Measurements from ENCODE around the gene ADORA1. TPM values are rescaled to one million over a fixed set of nuclear protein-coding genes. Genes with fewer than 3 reads are reported as not detected.

The ADORA1 gene
- total RNA-seq, 2 experiments from 2014 or later: not detected

DNA sequence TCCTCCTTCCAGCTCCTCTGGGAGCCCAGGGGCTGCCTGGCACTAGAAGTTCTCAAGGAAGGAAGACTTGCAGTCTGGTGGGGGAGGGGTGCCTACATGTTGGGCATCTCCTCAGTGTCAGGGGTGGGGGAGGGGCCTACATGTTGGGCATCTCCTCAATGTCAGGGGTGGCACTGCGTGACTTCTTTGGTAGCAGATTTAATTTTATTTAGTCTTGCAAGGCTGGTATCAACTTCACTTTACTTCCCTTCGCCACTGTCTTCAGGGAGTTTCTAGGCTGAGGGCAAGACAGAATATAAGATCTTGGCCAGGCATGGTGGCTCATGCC lies 18.5 kb downstream of the ADORA1 start:
- Histone ChIP-seq H3K27ac (ENCODE audit: low read depth, low read length, poor library complexity, severe bottlenecking) (no peak overlapping the region), H3K9me2 (ENCODE audit: insufficient read depth, low read length) (no peaks in the 10 kb centered on the region), H3K4me3 (ENCODE audit: low read depth, low read length, poor library complexity, severe bottlenecking) (no peak overlapping the region), H3K79me2 (ENCODE audit: insufficient read depth, low read depth, low read length) (no peaks in the 10 kb centered on the region), H3K36me3 (ENCODE audit: insufficient read depth, low read length) (no peaks in the 10 kb centered on the region), H4K20me1 (ENCODE audit: insufficient read depth, low read length) (no peaks in the 10 kb centered on the region), H2AFZ (ENCODE audit: low read length) (no peak overlapping the region), H3K9me3 (ENCODE audit: low read length) (no peaks in the 10 kb centered on the region), H3K4me2 (ENCODE audit: low read length) (no peak overlapping the region), H3K4me1 (ENCODE audit: insufficient read depth, low read length, poor library complexity, severe bottlenecking) (no peaks in the 10 kb centered on the region)
- CTCF ChIA-PET (ENCODE audit: unreplicated experiment): no interaction called here
- intact Hi-C loops (cut with micrococcal nuclease; ENCODE audit: unreplicated experiment): no loop called here
- POLR2A ChIA-PET: interaction anchor here (0.7 kb wide), 1 partner anchor 547 kb away, joined by 3 read pairs; no protein-coding TSS in a partner anchor
- BruUV-seq (replicated peaks): no TSS peak
- no peak for DNase-seq (ENCODE audit: low spot score)
- no peak for TF ChIP-seq EZH2phosphoT487 (IDR thresholded peaks at IDR 0.05; ENCODE audit: borderline replicate concordance, low read depth, low read length)
- TF ChIP-seq, protein P1, sequence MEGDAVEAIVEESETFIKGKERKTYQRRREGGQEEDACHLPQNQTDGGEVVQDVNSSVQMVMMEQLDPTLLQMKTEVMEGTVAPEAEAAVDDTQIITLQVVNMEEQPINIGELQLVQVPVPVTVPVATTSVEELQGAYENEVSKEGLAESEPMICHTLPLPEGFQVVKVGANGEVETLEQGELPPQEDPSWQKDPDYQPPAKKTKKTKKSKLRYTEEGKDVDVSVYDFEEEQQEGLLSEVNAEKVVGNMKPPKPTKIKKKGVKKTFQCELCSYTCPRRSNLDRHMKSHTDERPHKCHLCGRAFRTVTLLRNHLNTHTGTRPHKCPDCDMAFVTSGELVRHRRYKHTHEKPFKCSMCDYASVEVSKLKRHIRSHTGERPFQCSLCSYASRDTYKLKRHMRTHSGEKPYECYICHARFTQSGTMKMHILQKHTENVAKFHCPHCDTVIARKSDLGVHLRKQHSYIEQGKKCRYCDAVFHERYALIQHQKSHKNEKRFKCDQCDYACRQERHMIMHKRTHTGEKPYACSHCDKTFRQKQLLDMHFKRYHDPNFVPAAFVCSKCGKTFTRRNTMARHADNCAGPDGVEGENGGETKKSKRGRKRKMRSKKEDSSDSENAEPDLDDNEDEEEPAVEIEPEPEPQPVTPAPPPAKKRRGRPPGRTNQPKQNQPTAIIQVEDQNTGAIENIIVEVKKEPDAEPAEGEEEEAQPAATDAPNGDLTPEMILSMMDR (conservative IDR thresholded peaks at IDR 0.05; ENCODE audit: low read length): no peak

DNA sequence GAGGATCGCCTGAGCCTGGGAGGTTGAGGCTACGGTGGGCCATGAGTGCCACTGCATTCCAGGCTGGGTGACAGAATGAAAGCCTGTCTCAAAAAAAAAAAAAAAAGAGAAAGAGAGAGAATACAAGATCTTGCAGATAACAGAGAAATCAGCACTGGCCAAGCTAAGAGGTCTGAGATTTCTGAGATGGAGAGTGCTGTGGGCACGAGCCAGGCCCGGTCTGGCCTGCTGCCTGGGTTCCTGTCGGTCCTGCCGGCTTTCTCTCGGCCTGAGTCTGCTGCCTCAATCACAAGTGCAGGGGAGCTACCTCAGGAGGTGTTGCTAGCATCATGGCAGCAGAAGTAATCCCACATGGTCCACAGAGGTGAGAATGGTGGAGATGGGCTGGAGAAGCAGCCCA lies 19.0 kb downstream of the ADORA1 start:
- no peaks in the 10 kb centered on the region for H3K4me1 ChIP-seq (ENCODE audit: insufficient read depth, low read length, poor library complexity, severe bottlenecking)
- H2AFZ ChIP-seq (ENCODE audit: low read length): no peak overlapping the region
- H3K79me2 ChIP-seq (ENCODE audit: insufficient read depth, low read depth, low read length): no peaks in the 10 kb centered on the region
- CTCF ChIA-PET (ENCODE audit: unreplicated experiment): no interaction called here
- no TSS peak for BruUV-seq (replicated peaks)
- H4K20me1 ChIP-seq (ENCODE audit: insufficient read depth, low read length): no peaks in the 10 kb centered on the region
- H3K4me3 ChIP-seq (ENCODE audit: low read depth, low read length, poor library complexity, severe bottlenecking): no peak overlapping the region
- H3K9me3 ChIP-seq (ENCODE audit: low read length): no peaks in the 10 kb centered on the region
- intact Hi-C loops (cut with micrococcal nuclease; ENCODE audit: unreplicated experiment): no loop called here
- no peaks in the 10 kb centered on the region for H3K9me2 ChIP-seq (ENCODE audit: insufficient read depth, low read length)
- no peak overlapping the region for H3K4me2 ChIP-seq (ENCODE audit: low read length)
- DNase-seq (ENCODE audit: low spot score): no peak
- H3K27ac ChIP-seq (ENCODE audit: low read depth, low read length, poor library complexity, severe bottlenecking): no peak overlapping the region
- TF ChIP-seq EZH2phosphoT487 (IDR thresholded peaks at IDR 0.05; ENCODE audit: borderline replicate concordance, low read depth, low read length): no peak
- TF ChIP-seq, protein P1 (conservative IDR thresholded peaks at IDR 0.05; ENCODE audit: low read length): no peak
- no peaks in the 10 kb centered on the region for H3K36me3 ChIP-seq (ENCODE audit: insufficient read depth, low read length)
- POLR2A ChIA-PET: no interaction called here

DNA sequence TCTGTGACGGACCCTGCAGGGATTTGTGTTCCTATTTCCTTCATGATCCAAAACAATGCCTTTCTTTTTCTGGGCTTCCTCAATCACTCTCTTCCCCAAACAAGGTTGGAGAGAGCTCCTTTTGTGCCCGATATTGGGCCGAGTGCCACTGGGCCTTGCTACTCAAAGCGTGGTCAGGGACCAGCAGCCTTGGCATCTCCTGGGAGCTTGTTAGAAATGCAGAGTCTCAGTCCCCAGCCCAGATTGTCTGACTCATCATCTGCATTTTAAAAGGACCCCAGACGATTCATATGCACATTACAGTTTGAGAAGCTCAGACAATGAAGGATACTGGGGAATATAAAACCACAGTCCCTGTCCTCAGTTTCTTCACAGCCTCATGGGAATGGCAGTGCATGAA lies 19.9 kb downstream of the ADORA1 start:
- Histone ChIP-seq H3K4me2 (ENCODE audit: low read length) (no peak overlapping the region), H3K9me3 (ENCODE audit: low read length) (no peaks in the 10 kb centered on the region), H2AFZ (ENCODE audit: low read length) (no peak overlapping the region), H3K36me3 (ENCODE audit: insufficient read depth, low read length) (no peaks in the 10 kb centered on the region), H3K4me1 (ENCODE audit: insufficient read depth, low read length, poor library complexity, severe bottlenecking) (no peaks in the 10 kb centered on the region), H3K4me3 (ENCODE audit: low read depth, low read length, poor library complexity, severe bottlenecking) (no peak overlapping the region), H3K27ac (ENCODE audit: low read depth, low read length, poor library complexity, severe bottlenecking) (no peak overlapping the region), H3K79me2 (ENCODE audit: insufficient read depth, low read depth, low read length) (no peaks in the 10 kb centered on the region), H4K20me1 (ENCODE audit: insufficient read depth, low read length) (no peaks in the 10 kb centered on the region), H3K9me2 (ENCODE audit: insufficient read depth, low read length) (no peaks in the 10 kb centered on the region)
- intact Hi-C loops (cut with micrococcal nuclease; ENCODE audit: unreplicated experiment): no loop called here
- no peak for TF ChIP-seq EZH2phosphoT487 (IDR thresholded peaks at IDR 0.05; ENCODE audit: borderline replicate concordance, low read depth, low read length)
- TF ChIP-seq, protein P1 (conservative IDR thresholded peaks at IDR 0.05; ENCODE audit: low read length): no peak
- ChIA-PET POLR2A (no interaction called here), CTCF (ENCODE audit: unreplicated experiment) (interaction anchor here (0.6 kb wide), 1 partner anchor 19 kb away, joined by 3 read pairs; no protein-coding TSS in a partner anchor)
- no TSS peak for BruUV-seq (replicated peaks)
- no peak for DNase-seq (ENCODE audit: low spot score)
